Spleen (tissue), 11 donors: ENCODE results near the gene USPL1. TPM values are rescaled to one million over a fixed set of nuclear protein-coding genes. Genes with fewer than 3 reads are reported as not detected.

ENCODE experiments used
- DNase-seq: peaks from one replicate; pipeline ENCODE4 v3.0.0-alpha.2; 2020
- H3K27ac ChIP-seq, 8 donors: fragments of 200-600 bp; sonication (generic) in 7 of 8; 1 replicate in 4 of 8; 2 replicates in 4 of 8; pipeline versions ENCODE4 v1.5.0 to v1.8.0; 2016 to 2021; ENCODE audit warnings: inconsistent platforms in 4 of 8, mild to moderate bottlenecking in 4 of 8, moderate library complexity in 1 of 8
- H3K27me3 ChIP-seq, 7 donors: fragments of 200-600 bp; sonication (generic) in 6 of 7; replicated peaks in 1 of 7; 1 replicate in 4 of 7; 2 replicates in 3 of 7; pipeline versions ENCODE4 v1.5.0 to v1.8.0; 2016 to 2021; ENCODE audit warnings: inconsistent platforms in 3 of 7, mild to moderate bottlenecking in 1 of 7
- H3K36me3 ChIP-seq, 6 donors: fragments of 200-600 bp; sonication (generic) in 5 of 6; 1 replicate in 4 of 6; 2 replicates in 2 of 6; pipeline versions ENCODE4 v1.5.0 to v1.8.0; 2016 to 2021; ENCODE audit warnings: inconsistent platforms in 2 of 6
- H3K4me1 ChIP-seq, 6 donors: fragments of 200-600 bp; sonication (generic) in 5 of 6; 1 replicate in 3 of 6; 2 replicates in 3 of 6; pipeline versions ENCODE4 v1.5.0 to v1.8.0; 2016 to 2021; ENCODE audit warnings: inconsistent platforms in 3 of 6
- H3K4me3 ChIP-seq, 8 donors: fragments of 200-600 bp; sonication (generic) in 7 of 8; 1 replicate in 4 of 8; 2 replicates in 4 of 8; pipeline versions ENCODE4 v1.5.0 to v1.8.0; 2016 to 2021; ENCODE audit warnings: inconsistent platforms in 4 of 8, mild to moderate bottlenecking in 4 of 8, moderate library complexity in 2 of 8
- H3K9me3 ChIP-seq, 8 donors: fragments of 200-600 bp; sonication (generic) in 7 of 8; 1 replicate in 4 of 8; 2 replicates in 4 of 8; pipeline versions ENCODE4 v1.5.0 to v1.8.0; 2016 to 2021; ENCODE audit warnings: inconsistent platforms in 4 of 8
- CTCF ChIP-seq, 11 experiments: fragments of 200-600 bp in 7 of 11; fragments of 450-650 bp in 4 of 11; sonication (generic) in 4 of 11; IDR thresholded peaks in 8 of 11; conservative IDR thresholded peaks in 3 of 11; 1 replicate in 7 of 11; 2 replicates in 4 of 11; pipeline versions ENCODE4 v1.4.0 to v1.8.0; 2016 to 2021; ENCODE audit warnings: antibody characterized with exemption in 11 of 11, inconsistent platforms in 4 of 11, mild to moderate bottlenecking in 1 of 11
- POLR2A ChIP-seq, 3 donors: fragments of 450-650 bp; IDR thresholded peaks; one replicate each; pipeline ENCODE4 v1.5.1; 2017; ENCODE audit warnings: antibody characterized with exemption in 3 of 3, mild to moderate bottlenecking in 1 of 3
- POLR2AphosphoS5 ChIP-seq, 3 donors: sonication (generic); formaldehyde crosslinking; IDR thresholded peaks; one replicate each; pipeline ENCODE4 v1.5.1; 2017; ENCODE audit warnings: antibody characterized with exemption in 3 of 3
- WGBS, 5 donors: extraction: QIAGEN DNeasy Blood & Tissue Kit in 3 of 5; methylation state at CpG; one replicate each; pipeline versions ENCODE4 v1.1.5 to v1.1.7; 2013 to 2018; 5-methylcytosine and 5-hydroxymethylcytosine counted together
- intact Hi-C: fragments of 100-400 bp; cut with DNase I; formaldehyde crosslinking; loops from one replicate; pipeline ENCODE4 v1.15.0; 2023; ENCODE audit warnings: low total_unique reads
- polyA plus RNA-seq, 3 donors: library from polyadenylated mRNA; stranded (reverse); fragments of 200-250 nt; gene quantifications; one replicate each; pipeline ENCODE4 v1.2.1, GENCODE V29; 2013
- total RNA-seq, 7 donors: library from RNA; depleted of rRNA in 3 of 7; stranded (reverse); fragments of >200 nt in 3 of 7; fragmentation: NEBNext Ultra II Directional in 4 of 7; extraction: Animal tissue kit (Norgen Biotek cat#: 25700) in 4 of 7; gene quantifications; one replicate each; pipeline versions ENCODE4 v1.1.0 to v1.2.1, GENCODE V29; 2016 to 2021
- donor health status: healthy with polysubstance abuse.
- donor health status: DM: no; HTN: no; CAD: no; lungs with moderate emphysema.
- donor health status: DM: no; HTN: no; CAD: no.
- donor health status: Bipolar disorder and iron deficiency.
- donor health status: healthy.
- donor health status: DM: no; HTN: no; CAD: no.
- donor health status: DM: yes; HTN: yes; CAD: no.

The USPL1 gene
- total and polyA plus RNA-seq, 10 donors = 11.7 to 42.2 (median 26.6) TPM

- H3K4me3 ChIP-seq = no peak overlapping the region
Observed at GRCh38 chr13:30623392-30623791, 5.7 kb downstream of the USPL1 start.

GRCh38 chr13:30624630-30625029, 6.9 kb downstream of the USPL1 start:
- intact Hi-C loops = no loop called here
- Histone ChIP-seq H3K27me3 (no peaks in the 10 kb centered on the region), H3K4me3 (no peak overlapping the region), H3K27ac (peak overlapping the region in 1 of 8 donors; percentile 42), H3K9me3 (no peaks in the 10 kb centered on the region), H3K4me1 (peaks cover 23 to 98% (median 61%) of the 10 kb centered on the region in 6 donors), H3K36me3 (peaks cover 0 to 67% (median 33%) of the 10 kb centered on the region in 6 donors)
- TF ChIP-seq CTCF (IDR thresholded peaks at IDR 0.05 in 8 of 11, conservative IDR thresholded peaks at IDR 0.05 in 3 of 11) (no peak), POLR2AphosphoS5 (IDR thresholded peaks at IDR 0.05) (no peak), POLR2A (IDR thresholded peaks at IDR 0.05) (no peak)
- DNase-seq = no peak
- 85 to 100% (median 95%) methylated on average over 1 of the region's 1 CpG for WGBS, 5 donors

More at GRCh38 chr13:30623392-30623791, 5.7 kb downstream of the USPL1 start:
- Histone ChIP-seq H3K9me3 (no peaks in the 10 kb centered on the region), H3K4me1 (peaks cover 34 to 98% (median 64%) of the 10 kb centered on the region in 6 donors), H3K27ac (peak overlapping the region in 3 of 8 donors; percentile 38 to 59 (median 42)), H3K27me3 (no peaks in the 10 kb centered on the region), H3K36me3 (peaks cover 0 to 55% (median 28%) of the 10 kb centered on the region in 6 donors)
- DNase-seq = no peak
- TF ChIP-seq POLR2AphosphoS5 (IDR thresholded peaks at IDR 0.05) = no peak
- no peak for TF ChIP-seq POLR2A (IDR thresholded peaks at IDR 0.05)
- intact Hi-C loops = no loop called here
- WGBS, 5 donors = 63 to 84% (median 81%) methylated on average over 5 of the region's 5 CpGs

GRCh38 chr13:30629527-30629926, 11.8 kb downstream of the USPL1 start:
- TF ChIP-seq POLR2A (IDR thresholded peaks at IDR 0.05) = no peak
- no peak for TF ChIP-seq CTCF (IDR thresholded peaks at IDR 0.05 in 8 of 11, conservative IDR thresholded peaks at IDR 0.05 in 3 of 11)
- no peak for TF ChIP-seq POLR2AphosphoS5 (IDR thresholded peaks at IDR 0.05)
- H3K4me1 ChIP-seq = peaks cover 13 to 82% (median 40%) of the 10 kb centered on the region in 6 donors
- H3K36me3 ChIP-seq = peaks cover 0 to 84% (median 50%) of the 10 kb centered on the region in 6 donors
- no peak for DNase-seq
- intact Hi-C loops = no loop called here
- peaks cover 0 to 4% (median 0%) of the 10 kb centered on the region in 8 donors for H3K9me3 ChIP-seq
- H3K27me3 ChIP-seq = no peaks in the 10 kb centered on the region
- H3K27ac ChIP-seq = peak overlapping the region in 1 of 8 donors; percentile 31
- H3K4me3 ChIP-seq = no peak overlapping the region

GRCh38 chr13:30633861-30634260, 16.1 kb downstream of the USPL1 start:
- Histone ChIP-seq H3K36me3 (peaks cover 0 to 94% (median 44%) of the 10 kb centered on the region in 6 donors), H3K9me3 (peaks cover 0 to 4% (median 0%) of the 10 kb centered on the region in 8 donors), H3K4me3 (no peak overlapping the region), H3K27me3 (no peaks in the 10 kb centered on the region), H3K4me1 (peaks cover 3 to 75% (median 41%) of the 10 kb centered on the region in 6 donors), H3K27ac (no peak overlapping the region)
- intact Hi-C loops = no loop called here
- WGBS, 5 donors = 90 to 97% (median 94%) methylated on average over 4 of the region's 4 CpGs
- no peak for DNase-seq
- no peak for TF ChIP-seq CTCF (IDR thresholded peaks at IDR 0.05 in 8 of 11, conservative IDR thresholded peaks at IDR 0.05 in 3 of 11)
- no peak for TF ChIP-seq POLR2A (IDR thresholded peaks at IDR 0.05)
- no peak for TF ChIP-seq POLR2AphosphoS5 (IDR thresholded peaks at IDR 0.05)
